HG03025 (cell line): ENCODE measurements around the gene OLAH.
"Not testable (repeated sequence)": the region's sequence is repeated elsewhere in the genome, so short reads cannot be mapped to it uniquely, and the experiment has no call there.

ENCODE experiments used
- ATAC-seq: cut with Tn5 transposase; IDR thresholded peaks from one replicate; pipeline ENCODE4 v1.9.1; 2021; ENCODE audit warnings: mild to moderate bottlenecking, moderate library complexity; ENCODE audit not compliant: unreplicated experiment, low FRiP score

The OLAH gene

GRCh38 chr10:15043674-15044073 lies at the start of gene OLAH:
Gene OLAH, plus strand, starts transcription at chr10:15043943. Its CDS starts 3,346 bp downstream, at chr10:15047289.
- no peak for ATAC-seq

GRCh38 chr10:14995964-14996565 lies 47.7 kb upstream of the OLAH start:
- no peak for ATAC-seq

- not testable (repeated sequence) for ATAC-seq
These were observed 30.2 kb upstream of the OLAH start for GRCh38 chr10:15013530-15013929.

- ATAC-seq: no peak
These were observed 28.3 kb upstream of the OLAH start for GRCh38 chr10:15015451-15015850.

GRCh38 chr10:15020966-15021365 lies 22.8 kb upstream of the OLAH start:
- ATAC-seq: not testable (repeated sequence)

- ATAC-seq: not testable (repeated sequence)
These were observed 20.7 kb upstream of the OLAH start for GRCh38 chr10:15023079-15023478.

GRCh38 chr10:15024017-15025004 lies 19.4 kb upstream of the OLAH start:
- ATAC-seq: not testable (repeated sequence)

- not testable (repeated sequence) for ATAC-seq
These were observed 18.7 kb upstream of the OLAH start for GRCh38 chr10:15025040-15025439.

- ATAC-seq: no peak
These were observed 16.0 kb upstream of the OLAH start for GRCh38 chr10:15027741-15028140.

GRCh38 chr10:15035385-15036301 lies 8.1 kb upstream of the OLAH start:
- no peak for ATAC-seq

GRCh38 chr10:15037691-15038090 lies 6.1 kb upstream of the OLAH start:
- no peak for ATAC-seq

GRCh38 chr10:15038416-15038815 lies 5.3 kb upstream of the OLAH start:
- ATAC-seq: no peak

GRCh38 chr10:15045380-15045779 lies 1.6 kb downstream of the OLAH start:
- no peak for ATAC-seq

- ATAC-seq: no peak
These were observed 2.9 kb downstream of the OLAH start for GRCh38 chr10:15046626-15047025.

- ATAC-seq: no peak
These were observed 5.8 kb downstream of the OLAH start for GRCh38 chr10:15049533-15049932.

- ATAC-seq: no peak
These were observed 8.4 kb downstream of the OLAH start for GRCh38 chr10:15052121-15052520.

- ATAC-seq: no peak
These were observed 9.3 kb downstream of the OLAH start for GRCh38 chr10:15053061-15053460.

- ATAC-seq: no peak
These were observed 14.9 kb downstream of the OLAH start for GRCh38 chr10:15058689-15059088.

GRCh38 chr10:15059914-15060313 lies 16.2 kb downstream of the OLAH start:
- ATAC-seq: no peak

GRCh38 chr10:15060638-15061037 lies 16.9 kb downstream of the OLAH start:
- ATAC-seq: no peak

GRCh38 chr10:15067154-15067553 lies 23.4 kb downstream of the OLAH start:
- no peak for ATAC-seq
